GM18867 (cell line): ENCODE results near the gene DCDC2C.

Experiments
- ATAC-seq: cut with Tn5 transposase; IDR thresholded peaks from one replicate; pipeline ENCODE4 v1.9.1; 2021; ENCODE audit warnings: mild to moderate bottlenecking, moderate library complexity; ENCODE audit not compliant: unreplicated experiment

DCDC2C gene

GRCh38 chr2:3769766-3770165 is 66.4 kb downstream of the DCDC2C start:
- no peak for ATAC-seq

- ATAC-seq = no peak
Observed at GRCh38 chr2:3770724-3771415, 67.5 kb downstream of the DCDC2C start.

GRCh38 chr2:3771576-3771975 is 68.2 kb downstream of the DCDC2C start:
- no peak for ATAC-seq

- no peak for ATAC-seq
Observed at GRCh38 chr2:3774336-3774735, 71.0 kb downstream of the DCDC2C start.

- no peak for ATAC-seq
Observed at GRCh38 chr2:3776311-3776710, 72.9 kb downstream of the DCDC2C start.

- no peak for ATAC-seq
Observed at GRCh38 chr2:3777966-3778365, 74.6 kb downstream of the DCDC2C start.

- ATAC-seq = no peak
Observed at GRCh38 chr2:3778851-3779495, 75.6 kb downstream of the DCDC2C start.

GRCh38 chr2:3779496-3780049 is 76.2 kb downstream of the DCDC2C start:
- no peak for ATAC-seq

GRCh38 chr2:3780477-3781402 is 77.4 kb downstream of the DCDC2C start:
- peak; percentile 100 for ATAC-seq

- ATAC-seq = no peak
Observed at GRCh38 chr2:3784731-3785130, 81.4 kb downstream of the DCDC2C start.

- no peak for ATAC-seq
Observed at GRCh38 chr2:3785220-3785889, 82.0 kb downstream of the DCDC2C start.

- no peak for ATAC-seq
Observed at GRCh38 chr2:3785890-3786273, 82.5 kb downstream of the DCDC2C start.

- no peak for ATAC-seq
Observed at GRCh38 chr2:3787768-3788167, 84.4 kb downstream of the DCDC2C start.

- ATAC-seq = no peak
Observed at GRCh38 chr2:3789256-3789655, 85.9 kb downstream of the DCDC2C start.

GRCh38 chr2:3793249-3793648 is 89.9 kb downstream of the DCDC2C start:
- ATAC-seq = no peak

GRCh38 chr2:3801506-3801905 is 98.1 kb downstream of the DCDC2C start:
- ATAC-seq = no peak

- ATAC-seq = peak; percentile 42
Observed at GRCh38 chr2:3805201-3805939, 102.0 kb downstream of the DCDC2C start.

- no peak for ATAC-seq
Observed at GRCh38 chr2:3806168-3806567, 102.8 kb downstream of the DCDC2C start.

- ATAC-seq = no peak
Observed at GRCh38 chr2:3806730-3807129, 103.4 kb downstream of the DCDC2C start.

GRCh38 chr2:3807853-3808252 is 104.5 kb downstream of the DCDC2C start:
- ATAC-seq = no peak
